CD4-positive, alpha-beta T cell treated with Interleukin-21 for 1 hour (primary cell): ENCODE results near the gene SULT6B1.

Source experiments
- DNase-seq: peaks from one replicate; pipeline ENCODE4 v3.0.0-alpha.2; 2020

The SULT6B1 gene

GRCh38 chr2:37146062-37146461, 42.4 kb downstream of the SULT6B1 start:
- DNase-seq, result no peak

- DNase-seq, result no peak
Observed at GRCh38 chr2:37143974-37144373, 44.5 kb downstream of the SULT6B1 start.

GRCh38 chr2:37142546-37142945, 45.9 kb downstream of the SULT6B1 start:
- no peak for DNase-seq

- no peak for DNase-seq
Observed at GRCh38 chr2:37132914-37133313, 55.6 kb downstream of the SULT6B1 start.

- no peak for DNase-seq
Observed at GRCh38 chr2:37125416-37125815, 63.1 kb downstream of the SULT6B1 start.

GRCh38 chr2:37119157-37119556, 69.3 kb downstream of the SULT6B1 start:
- no peak for DNase-seq
